Stimulated activated CD4-positive, alpha-beta T cell treated with anti-CD3 and anti-CD28 coated beads, Interleukin-1b, Interleukin-23, amount 100 ng/mL, for 1 hour (primary cell): ENCODE measurements around the gene AGXT2.

ENCODE experiments used
- DNase-seq, 2 donors: peaks; one replicate each; pipeline ENCODE4 v3.0.0-alpha.2; 2020; ENCODE audit warnings: low read depth in 2 of 2

AGXT2 gene

DNA sequence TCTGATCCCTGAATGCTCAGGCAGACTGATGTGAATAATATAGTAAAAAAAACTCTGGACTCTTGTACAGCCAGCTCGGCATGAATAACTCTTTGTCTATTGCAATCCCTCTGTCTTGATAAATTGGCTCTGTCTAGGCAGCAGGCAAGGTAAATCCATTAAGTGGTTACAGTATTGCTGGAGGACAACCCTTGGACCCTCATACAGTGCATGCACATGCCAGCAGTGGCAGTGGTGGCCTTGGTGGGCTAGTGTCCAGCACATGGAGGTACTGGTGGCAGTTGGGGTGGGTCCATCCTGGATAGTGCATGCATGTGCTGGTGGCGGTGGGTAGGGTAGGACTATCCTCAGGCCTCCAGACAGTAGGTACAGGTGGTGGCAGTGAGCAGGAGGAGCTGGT is 79.5 kb downstream of the AGXT2 start:
- DNase-seq = no peak

DNA sequence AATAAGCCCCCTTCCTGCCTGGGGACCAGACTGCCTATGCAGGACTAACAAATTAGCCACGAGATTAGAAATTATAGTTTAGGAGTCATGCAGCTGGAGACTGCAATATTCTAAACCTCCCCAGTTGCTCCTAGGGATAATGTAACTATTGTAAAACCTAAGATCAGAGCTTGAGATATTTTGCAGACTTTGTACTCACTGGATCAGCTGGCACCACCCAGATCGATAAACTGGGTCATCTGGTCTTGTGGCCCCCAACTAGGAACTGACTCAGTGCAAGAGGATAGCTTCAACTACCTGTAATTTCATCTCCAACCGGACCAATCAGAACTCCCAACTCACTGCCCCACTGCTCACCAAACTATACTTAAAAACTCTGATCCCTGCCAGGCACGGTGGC is 80.2 kb downstream of the AGXT2 start:
- no peak for DNase-seq

DNA sequence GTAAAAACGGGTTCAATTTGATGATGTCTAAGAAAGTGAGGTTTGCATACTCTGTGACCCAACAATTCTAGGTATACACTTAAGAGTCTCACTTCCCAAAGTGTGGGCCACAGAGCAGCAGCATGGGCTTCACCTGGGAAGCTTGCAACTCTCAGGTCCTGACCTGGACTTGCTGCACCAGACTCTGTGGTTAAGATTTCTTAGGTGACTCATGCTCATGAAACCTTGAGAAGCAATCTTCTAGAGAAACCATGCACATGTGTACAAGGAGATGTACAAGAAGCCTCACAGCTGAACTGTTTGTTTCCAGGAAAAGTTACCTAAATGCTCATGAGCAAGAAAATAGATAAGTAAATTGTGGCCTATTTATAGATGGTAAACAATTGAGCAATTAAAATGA is 88.4 kb downstream of the AGXT2 start:
- no peak for DNase-seq

DNA sequence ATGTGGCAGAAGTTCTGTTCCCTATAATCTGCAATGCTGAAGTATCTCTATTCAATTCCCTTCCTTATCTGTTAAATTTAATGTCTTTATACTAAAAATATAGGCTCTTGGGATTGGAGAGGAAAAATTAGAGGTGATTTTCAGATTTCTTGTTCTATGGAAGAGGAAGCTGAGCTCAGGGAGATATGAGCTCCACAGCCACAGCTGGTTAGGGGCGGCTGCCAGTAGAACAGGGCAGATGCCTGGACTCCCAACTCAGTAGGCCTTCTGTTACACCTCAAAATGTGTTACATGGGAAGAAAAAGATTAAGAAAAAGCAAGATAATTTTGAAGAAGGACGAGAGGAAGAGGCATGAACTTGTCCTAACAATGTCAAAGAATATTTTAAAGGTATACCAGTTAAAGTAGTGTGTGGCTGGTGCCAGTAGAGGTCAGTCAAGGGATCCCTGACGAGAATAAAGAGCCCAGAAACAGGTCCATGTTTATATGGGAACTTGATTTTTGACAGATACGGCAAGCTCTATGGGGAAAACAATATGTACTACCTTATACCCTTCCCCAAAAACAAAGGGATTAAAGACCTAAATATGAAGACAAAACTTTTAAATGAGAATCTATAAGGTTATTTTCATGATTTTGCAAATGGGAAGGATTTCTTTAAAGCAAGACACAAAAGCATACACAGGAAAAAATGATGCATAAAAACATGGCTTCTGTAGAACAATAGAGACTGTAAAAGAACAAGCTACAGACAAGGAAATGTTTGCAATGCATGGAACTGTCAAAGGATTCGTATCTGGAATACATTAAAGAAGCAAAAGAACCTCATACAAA is 89.7 kb downstream of the AGXT2 start:
- no peak for DNase-seq

DNA sequence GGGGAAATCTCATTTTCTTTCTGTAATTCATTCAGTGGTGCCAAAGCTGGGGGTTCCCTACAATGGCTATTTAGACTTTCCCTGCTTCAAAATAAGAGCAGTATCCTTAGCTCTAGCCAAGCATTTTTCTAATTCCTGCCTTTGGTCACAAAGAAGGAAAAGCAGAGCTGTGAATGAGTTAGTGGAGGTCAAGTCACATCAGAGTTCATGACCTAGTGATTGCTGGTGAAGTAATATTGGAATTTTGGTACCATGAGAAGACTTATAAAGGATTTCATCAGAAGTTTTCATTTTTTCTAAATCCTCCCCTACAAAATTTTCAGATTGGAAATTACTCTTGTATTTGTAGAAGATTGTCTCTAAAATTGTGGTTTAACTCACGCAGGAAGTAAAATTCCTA is 90.4 kb downstream of the AGXT2 start:
- DNase-seq = no peak
